ENCODE measurements around the gene KRTAP19-8. TPM values are rescaled to one million over a fixed set of nuclear protein-coding genes. Genes with fewer than 3 reads are reported as not detected.

Gene KRTAP19-8
- total RNA-seq, result not detected
- polyA plus RNA-seq, result not detected
- long read RNA-seq, donor 1, result 0 reads
- long read RNA-seq, donor 2, result 0 reads
- long read RNA-seq, donor 3, result 0 reads
- long read RNA-seq, donor 4, result 0 reads
- long read RNA-seq, donor 5, result 0 reads

- H3K9ac ChIP-seq (ENCODE audit: insufficient read depth in 1 of 2, low read length in 2 of 2), result no peak within 1 kb of the TSS
- no peak within 1 kb of the TSS for H3K4me3 ChIP-seq
- DNase-seq (no peak), ATAC-seq (ENCODE audit: insufficient read depth, low FRiP score) (no peak)
- peaks cover 0 to 4% (median 0%) of the 10 kb centered on the region in 5 donors for H3K4me1 ChIP-seq (ENCODE audit: control insufficient read depth in 5 of 5, insufficient read depth in 5 of 5, low read length in 5 of 5)
- 64 to 73% methylated on average over 2 of the region's 2 CpGs for WGBS, 2 donors
- H3K27me3 ChIP-seq (ENCODE audit: control insufficient read depth in 3 of 3, insufficient read depth in 3 of 3, low read length in 2 of 3), result no peaks in the 10 kb centered on the region
- no peaks in the 10 kb centered on the region for H3K36me3 ChIP-seq (ENCODE audit: control insufficient read depth in 4 of 4, insufficient read depth in 4 of 4, low read length in 4 of 4)
- H3K27ac ChIP-seq (ENCODE audit: low read depth in 1 of 2, low read length in 1 of 2), result no peak within 1 kb of the TSS
- H3K9me3 ChIP-seq (ENCODE audit: control insufficient read depth in 4 of 4, insufficient read depth in 3 of 4, low read length in 3 of 4), result peaks cover 0 to 2% (median 0%) of the 10 kb centered on the region in 4 donors
- TF ChIP-seq CTCF (IDR thresholded peaks at IDR 0.05; ENCODE audit: control extremely low read depth, extremely low read depth), result no peak
These were observed at the start of gene KRTAP19-8 for GRCh38 chr21:31038376-31038775. Gene KRTAP19-8, minus strand, starts transcription at chr21:31038476. Its CDS starts 33 bp downstream, at chr21:31038443.

- no peaks in the 10 kb centered on the region for H3K4me1 ChIP-seq (ENCODE audit: control insufficient read depth in 5 of 5, insufficient read depth in 5 of 5, low read length in 5 of 5)
- no peaks in the 10 kb centered on the region for H3K9me3 ChIP-seq (ENCODE audit: control insufficient read depth in 4 of 4, insufficient read depth in 3 of 4, low read length in 3 of 4)
- H3K36me3 ChIP-seq (ENCODE audit: control insufficient read depth in 4 of 4, insufficient read depth in 4 of 4, low read length in 4 of 4), result no peaks in the 10 kb centered on the region
- H3K9ac ChIP-seq (ENCODE audit: insufficient read depth in 1 of 2, low read length in 2 of 2), result no peak overlapping the region
- no peaks in the 10 kb centered on the region for H3K27me3 ChIP-seq (ENCODE audit: control insufficient read depth in 3 of 3, insufficient read depth in 3 of 3, low read length in 2 of 3)
- 74 to 77% methylated on average over 32 to 34 of the region's 34 CpGs for WGBS, 2 donors
- no peak overlapping the region for H3K4me3 ChIP-seq
- DNase-seq, result no peak
- H3K27ac ChIP-seq (ENCODE audit: low read depth in 1 of 2, low read length in 1 of 2), result no peak overlapping the region
- ATAC-seq (ENCODE audit: insufficient read depth, low FRiP score), result no peak
- TF ChIP-seq CTCF (IDR thresholded peaks at IDR 0.05; ENCODE audit: control extremely low read depth, extremely low read depth), result no peak
These were observed 49.6 kb upstream of the KRTAP19-8 start for GRCh38 chr21:31087639-31088473.

- Histone ChIP-seq H3K9ac (ENCODE audit: insufficient read depth in 1 of 2, low read length in 2 of 2) (no peak overlapping the region), H3K36me3 (ENCODE audit: control insufficient read depth in 4 of 4, insufficient read depth in 4 of 4, low read length in 4 of 4) (no peaks in the 10 kb centered on the region), H3K27ac (ENCODE audit: low read depth in 1 of 2, low read length in 1 of 2) (no peak overlapping the region), H3K4me1 (ENCODE audit: control insufficient read depth in 5 of 5, insufficient read depth in 5 of 5, low read length in 5 of 5) (no peaks in the 10 kb centered on the region), H3K4me3 (no peak overlapping the region), H3K9me3 (ENCODE audit: control insufficient read depth in 4 of 4, insufficient read depth in 3 of 4, low read length in 3 of 4) (no peaks in the 10 kb centered on the region), H3K27me3 (ENCODE audit: control insufficient read depth in 3 of 3, insufficient read depth in 3 of 3, low read length in 2 of 3) (no peaks in the 10 kb centered on the region)
- DNase-seq, result no peak
- 88 to 89% methylated on average over 6 of the region's 6 CpGs for WGBS, 2 donors
- no peak for ATAC-seq (ENCODE audit: insufficient read depth, low FRiP score)
- TF ChIP-seq CTCF (IDR thresholded peaks at IDR 0.05; ENCODE audit: control extremely low read depth, extremely low read depth), result no peak
These were observed 46.4 kb upstream of the KRTAP19-8 start for GRCh38 chr21:31084689-31085088.

Data from lung (tissue), 16 donors.